Endothelial cell of umbilical vein (primary cell): ENCODE data around the gene SHC4. TPM values are rescaled to one million over a fixed set of nuclear protein-coding genes. Genes with fewer than 3 reads are reported as not detected.

ENCODE experiments used
- BruUV-seq: library from RNA; stranded (reverse); fragments of 400-500 nt; replicated peaks from 2 replicates; lab custom pipeline; 2021; lab: Mats Ljungman, UMichigan
- CTCF ChIA-PET: fragments of 300-600, 350-600 bp; sonication (Branson Sonifier 250); formaldehyde crosslinking; loops from one replicate; lab custom pipeline; 2021; ENCODE audit warnings: antibody characterized with exemption, inconsistent platforms; lab: Charles Lee
- POLR2A ChIA-PET: fragments of 300-600, 350-600 bp; sonication (Branson Sonifier 250); formaldehyde crosslinking; loops from one replicate; lab custom pipeline; 2021; ENCODE audit warnings: antibody characterized with exemption, inconsistent platforms; lab: Charles Lee
- DNase-seq: peaks from one replicate; pipeline ENCODE4 v3.0.0-alpha.2; 2011; ENCODE audit warnings: low read depth, low spot score
- FAIRE-seq: peaks from 2 replicates; lab custom pipeline; 2011; peaks lifted over from hg19 to GRCh38; lab: Jason Lieb, UNC
- H2AFZ ChIP-seq: 2 replicates; pipeline ENCODE4 v1.6.0; 2012; ENCODE audit warnings: low read depth, low read length, control low read depth, inconsistent platforms
- H3K27ac ChIP-seq: 2 replicates; pipeline ENCODE4 v1.5.1; 2011; ENCODE audit warnings: low read depth, mild to moderate bottlenecking, control low read depth, low read length, moderate library complexity; ENCODE audit not compliant: insufficient read depth
- H3K27me3 ChIP-seq, 2 experiments: 2 replicates each; pipeline versions ENCODE4 v1.6.0 to v1.6.1; 2011; ENCODE audit warnings: low read length in 2 of 2, mixed read lengths in 1 of 2; ENCODE audit not compliant: control insufficient read depth in 2 of 2, insufficient read depth in 2 of 2
- H3K36me3 ChIP-seq, 2 experiments: 2 replicates in 1 of 2; 3 replicates in 1 of 2; pipeline ENCODE4 v1.5.1; 2011; ENCODE audit warnings: low read length in 2 of 2, mild to moderate bottlenecking in 1 of 2, moderate library complexity in 1 of 2; ENCODE audit not compliant: control insufficient read depth in 2 of 2, insufficient read depth in 2 of 2; ENCODE audit errors: extremely low read depth in 1 of 2
- H3K4me1 ChIP-seq: 3 replicates; pipeline ENCODE4 v1.5.1; 2011; ENCODE audit warnings: mild to moderate bottlenecking, low read length; ENCODE audit not compliant: control insufficient read depth, insufficient read depth; ENCODE audit errors: extremely low read depth
- H3K4me2 ChIP-seq: 2 replicates; pipeline ENCODE4 v1.6.1; 2011; ENCODE audit warnings: low read length, control low read depth, mixed read lengths; ENCODE audit not compliant: insufficient read depth
- H3K4me3 ChIP-seq, 3 experiments: fragments of 200-600 bp in 1 of 3; sonication (generic), shearing (Covaris generic) in 1 of 3; replicated peaks in 1 of 3; 2 replicates each; pipeline ENCODE4 v1.5.1; 2011 to 2016; ENCODE audit warnings: control low read depth in 3 of 3, low read length in 3 of 3, mild to moderate bottlenecking in 2 of 3, inconsistent platforms in 1 of 3, low read depth in 1 of 3, moderate library complexity in 1 of 3; ENCODE audit not compliant: insufficient read depth in 1 of 3
- H3K79me2 ChIP-seq: 2 replicates; pipeline ENCODE4 v1.6.0; 2012; ENCODE audit warnings: low read length, inconsistent platforms; ENCODE audit not compliant: control insufficient read depth, insufficient read depth
- H3K9ac ChIP-seq: replicated peaks from 2 replicates; pipeline ENCODE3; 2011; ENCODE audit warnings: low read length, control low read depth; ENCODE audit not compliant: insufficient read depth; ENCODE audit errors: extremely low read depth
- H3K9me1 ChIP-seq: replicated peaks from 3 replicates; pipeline ENCODE4 v1.6.0; 2011; ENCODE audit warnings: mild to moderate bottlenecking, low read length; ENCODE audit not compliant: control insufficient read depth, insufficient read depth; ENCODE audit errors: extremely low read depth
- H3K9me3 ChIP-seq: replicated peaks from 2 replicates; pipeline ENCODE4 v1.5.1; 2012; ENCODE audit warnings: low read length, inconsistent platforms; ENCODE audit not compliant: control insufficient read depth, insufficient read depth
- H4K20me1 ChIP-seq: replicated peaks from 2 replicates; pipeline ENCODE3; 2011; ENCODE audit warnings: mild to moderate bottlenecking, low read length; ENCODE audit not compliant: control insufficient read depth, insufficient read depth; ENCODE audit errors: extremely low read depth
- CTCF ChIP-seq, 2 donors: IDR thresholded peaks; 1 replicate in 1 of 2; 2 replicates in 1 of 2; pipeline ENCODE4 v1.5.1; 2011; ENCODE audit warnings: low read length in 2 of 2, mild to moderate bottlenecking in 2 of 2, moderate library complexity in 2 of 2, control low read depth in 1 of 2, inconsistent platforms in 1 of 2, low read depth in 1 of 2; ENCODE audit not compliant: insufficient read depth in 1 of 2; ENCODE audit errors: extremely low read depth in 1 of 2
- FOS ChIP-seq: IDR thresholded peaks from 2 replicates; pipeline ENCODE4 v1.6.1; 2011; ENCODE audit warnings: mild to moderate bottlenecking, low read length, moderate library complexity, borderline replicate concordance; ENCODE audit not compliant: insufficient read depth
- GATA2 ChIP-seq: IDR thresholded peaks from 2 replicates; pipeline ENCODE4 v1.7.0; 2011; ENCODE audit warnings: low read depth, mild to moderate bottlenecking, moderate library complexity, mixed read lengths, low read length; ENCODE audit not compliant: insufficient read length, insufficient read depth
- MAX ChIP-seq: IDR thresholded peaks from 2 replicates; pipeline ENCODE4 v1.6.1; 2011; ENCODE audit not compliant: insufficient read depth, insufficient read length
- MYC ChIP-seq: IDR thresholded peaks from one replicate; pipeline ENCODE4 v1.6.1; 2011; ENCODE audit warnings: mild to moderate bottlenecking, low read depth, low read length
- POLR2AphosphoS5 ChIP-seq: IDR thresholded peaks from 2 replicates; pipeline ENCODE4 v1.6.1; 2012; ENCODE audit warnings: low read depth, mild to moderate bottlenecking, control low read depth, low read length, moderate library complexity; ENCODE audit not compliant: insufficient read depth
- dilution Hi-C: fragments of 300-500 bp; cut with MboI; formaldehyde crosslinking; loops from one replicate; pipeline ENCODE4 v1.15.0; 2019; ENCODE audit warnings: low sequenced_read_pairs; ENCODE audit not compliant: extremely low pct_ligation_motif_present
- intact Hi-C: fragments of 100-400 bp; cut with micrococcal nuclease; formaldehyde crosslinking; loops from one replicate; pipeline ENCODE4 v1.10.0; 2022
- polyA plus RNA-seq, 4 experiments: library from polyadenylated mRNA; depleted of rRNA in 3 of 4; stranded (reverse) in 3 of 4; unstranded in 1 of 4; fragments of >200 nt; gene quantifications; 2 replicates each; pipeline versions ENCODE4 v1.2.1 to v1.2.3, GENCODE V29; 2011 to 2012; ENCODE audit warnings: missing spikeins in 1 of 4
- total RNA-seq: library from RNA; stranded (reverse); gene quantifications from 2 replicates; pipeline ENCODE4 v1.2.3, GENCODE V29; 2021

The SHC4 gene
- total and polyA plus RNA-seq, 2 donors (not counting 3 experiments of a cell fraction or from before 2014, with no cell fraction given): 0.20 TPM; not detected in 1

- BruUV-seq: no TSS peak
Measured at GRCh38 chr15:48898446-48898845, 65.3 kb downstream of the SHC4 start.

GRCh38 chr15:48898032-48898431, 65.7 kb downstream of the SHC4 start:
- DNase-seq: no peak
- ChIA-PET POLR2A (no interaction called here), CTCF (no interaction called here)
- H3K4me2 ChIP-seq: no peak overlapping the region
- H3K27me3 ChIP-seq: peaks cover 9 to 17% of the 10 kb centered on the region in 2 experiments
- no peak overlapping the region for H2AFZ ChIP-seq
- H3K4me1 ChIP-seq: no peaks in the 10 kb centered on the region
- no peaks in the 10 kb centered on the region for H3K79me2 ChIP-seq
- dilution Hi-C loops: no loop called here
- H3K9ac ChIP-seq: no peak overlapping the region
- H3K4me3 ChIP-seq: no peak overlapping the region
- no peaks in the 10 kb centered on the region for H3K36me3 ChIP-seq
- FAIRE-seq: no peak
- TF ChIP-seq GATA2: no peak
- TF ChIP-seq CTCF (IDR thresholded peaks at IDR 0.05; ENCODE audit: extremely low read depth in 1 of 2, insufficient read depth in 1 of 2, low read depth in 1 of 2, low read length in 2 of 2): no peak
- TF ChIP-seq POLR2AphosphoS5: no peak
- TF ChIP-seq MYC: no peak
- TF ChIP-seq FOS: no peak
- TF ChIP-seq MAX: no peak
- H3K9me3 ChIP-seq: no peaks in the 10 kb centered on the region
- H3K9me1 ChIP-seq: no peaks in the 10 kb centered on the region
- BruUV-seq: no TSS peak
- no peak overlapping the region for H3K27ac ChIP-seq
- no peaks in the 10 kb centered on the region for H4K20me1 ChIP-seq
- intact Hi-C loops: no loop called here

More at GRCh38 chr15:48898446-48898845, 65.3 kb downstream of the SHC4 start:
- dilution Hi-C loops: no loop called here
- FAIRE-seq: no peak
- no peak overlapping the region for H3K4me2 ChIP-seq
- H3K9me3 ChIP-seq: no peaks in the 10 kb centered on the region
- no peaks in the 10 kb centered on the region for H3K4me1 ChIP-seq
- TF ChIP-seq POLR2AphosphoS5: no peak
- no peaks in the 10 kb centered on the region for H3K9me1 ChIP-seq
- CTCF ChIA-PET: no interaction called here
- H3K79me2 ChIP-seq: no peaks in the 10 kb centered on the region
- no peak overlapping the region for H3K27ac ChIP-seq
- no peak overlapping the region for H3K9ac ChIP-seq
- H3K36me3 ChIP-seq: no peaks in the 10 kb centered on the region
- H3K4me3 ChIP-seq: no peak overlapping the region
- no peak for DNase-seq
- H2AFZ ChIP-seq: no peak overlapping the region
- intact Hi-C loops: no loop called here
- H3K27me3 ChIP-seq: peaks cover 9 to 17% of the 10 kb centered on the region in 2 experiments
- POLR2A ChIA-PET: no interaction called here
- H4K20me1 ChIP-seq: no peaks in the 10 kb centered on the region
